ENCODE data around the gene IFIT3.

DNA sequence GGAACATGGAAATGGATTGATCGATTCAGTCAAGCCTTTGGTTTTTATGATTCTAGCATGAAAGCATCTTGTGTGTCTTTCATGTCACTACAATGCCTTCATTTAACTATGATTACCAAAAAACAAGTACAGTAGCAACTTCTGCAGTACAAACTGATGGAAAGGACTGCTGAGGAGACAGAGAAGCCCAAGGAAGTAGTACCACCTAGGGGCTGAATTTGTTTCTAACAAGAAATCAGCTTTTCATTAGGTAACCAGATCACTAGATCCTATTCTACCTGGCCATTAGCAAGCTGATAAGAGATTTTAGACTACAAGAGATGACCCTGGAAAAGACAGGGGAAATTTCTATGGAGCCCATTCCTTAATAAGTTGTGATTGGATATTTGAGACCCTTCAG lies 61.5 kb downstream of the IFIT3 start:
- TF ChIP-seq CTCF (conservative IDR thresholded peaks at IDR 0.05; ENCODE audit: low read length) (peak; percentile 70), EZH2phosphoT487 (IDR thresholded peaks at IDR 0.05; ENCODE audit: borderline replicate concordance) (no peak)

Data from Loucy (cell line).